IPS-18a (cell line): ENCODE data around the gene SPINK5.

Source experiments
- H3K27ac ChIP-seq: one replicate; pipeline ENCODE4 v1.5.1; 2013; ENCODE audit warnings: low read length
- H3K27me3 ChIP-seq: one replicate; pipeline ENCODE4 v1.6.1; 2013; ENCODE audit warnings: mild to moderate bottlenecking, low read length; ENCODE audit not compliant: control insufficient read depth, insufficient read depth
- H3K36me3 ChIP-seq: one replicate; pipeline ENCODE4 v1.6.1; 2013; ENCODE audit warnings: low read depth, low read length; ENCODE audit not compliant: control insufficient read depth
- H3K4me1 ChIP-seq: one replicate; pipeline ENCODE4 v1.6.1; 2013; ENCODE audit warnings: low read depth, low read length; ENCODE audit not compliant: control insufficient read depth
- H3K4me3 ChIP-seq: one replicate; pipeline ENCODE4 v1.5.1; 2013; ENCODE audit warnings: low read length
- H3K9ac ChIP-seq: one replicate; pipeline ENCODE4 v1.6.1; 2013; ENCODE audit warnings: mild to moderate bottlenecking, low read length, moderate library complexity
- H3K9me3 ChIP-seq: one replicate; pipeline ENCODE4 v1.6.1; 2013; ENCODE audit warnings: low read depth, low read length; ENCODE audit not compliant: control insufficient read depth

Gene SPINK5

GRCh38 chr5:148152781-148153180, 89.0 kb downstream of the SPINK5 start:
- no peak overlapping the region for H3K9ac ChIP-seq
- no peak overlapping the region for H3K4me3 ChIP-seq
- H3K9me3 ChIP-seq, result no peaks in the 10 kb centered on the region
- H3K27me3 ChIP-seq, result no peaks in the 10 kb centered on the region
- H3K27ac ChIP-seq, result no peak overlapping the region
- H3K4me1 ChIP-seq, result no peaks in the 10 kb centered on the region
- H3K36me3 ChIP-seq, result no peaks in the 10 kb centered on the region

- no peaks in the 10 kb centered on the region for H3K36me3 ChIP-seq
- no peaks in the 10 kb centered on the region for H3K9me3 ChIP-seq
- no peak overlapping the region for H3K4me3 ChIP-seq
- no peak overlapping the region for H3K27ac ChIP-seq
- no peak overlapping the region for H3K9ac ChIP-seq
- H3K27me3 ChIP-seq, result no peaks in the 10 kb centered on the region
- H3K4me1 ChIP-seq, result no peaks in the 10 kb centered on the region
Measured at GRCh38 chr5:148156609-148157008, 92.8 kb downstream of the SPINK5 start.

DNA sequence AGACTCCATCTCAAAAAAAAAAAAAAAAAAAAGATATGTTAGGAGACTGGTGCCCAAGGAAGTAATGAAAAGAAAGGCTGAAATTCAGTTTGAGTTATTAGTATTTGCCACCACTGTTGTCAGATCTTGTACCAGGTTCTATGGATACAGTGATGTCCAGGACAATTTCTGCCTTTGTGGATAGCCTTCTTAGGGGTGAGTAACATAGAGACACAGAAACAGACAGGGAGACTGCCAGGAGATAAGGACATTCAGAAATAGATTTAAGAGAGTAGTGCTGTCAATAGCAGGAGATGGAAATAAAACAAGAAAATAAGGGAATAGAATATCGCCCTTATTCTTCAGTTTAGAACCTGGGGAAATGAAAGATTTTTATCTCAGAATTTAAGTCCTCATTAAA, 98.3 kb downstream of the SPINK5 start:
- Histone ChIP-seq H3K4me3 (no peak overlapping the region), H3K9ac (no peak overlapping the region), H3K9me3 (no peaks in the 10 kb centered on the region), H3K27ac (no peak overlapping the region), H3K27me3 (no peaks in the 10 kb centered on the region), H3K4me1 (no peaks in the 10 kb centered on the region), H3K36me3 (no peaks in the 10 kb centered on the region)

DNA sequence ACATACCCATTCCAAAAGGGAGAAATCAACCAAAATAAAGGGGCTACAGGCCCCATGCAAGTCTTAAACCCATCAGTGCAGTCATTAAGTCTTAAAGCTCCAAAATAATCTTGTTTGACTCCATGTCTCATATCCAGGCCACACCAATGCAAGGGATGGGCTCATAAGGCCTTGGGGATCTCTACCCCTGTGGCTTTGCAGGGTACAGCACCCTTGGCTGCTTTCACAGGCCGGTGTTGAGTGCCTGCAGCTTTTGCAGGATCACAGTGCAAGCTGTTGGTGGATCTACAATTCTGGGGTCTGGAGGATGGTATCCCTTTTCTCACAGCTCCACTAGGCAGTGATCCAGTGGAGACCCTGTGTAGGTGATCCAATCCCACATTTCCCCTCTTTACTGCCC, 99.6 kb downstream of the SPINK5 start:
- Histone ChIP-seq H3K36me3 (no peaks in the 10 kb centered on the region), H3K27ac (no peak overlapping the region), H3K9ac (no peak overlapping the region), H3K9me3 (no peaks in the 10 kb centered on the region), H3K4me1 (no peaks in the 10 kb centered on the region), H3K27me3 (no peaks in the 10 kb centered on the region), H3K4me3 (no peak overlapping the region)

DNA sequence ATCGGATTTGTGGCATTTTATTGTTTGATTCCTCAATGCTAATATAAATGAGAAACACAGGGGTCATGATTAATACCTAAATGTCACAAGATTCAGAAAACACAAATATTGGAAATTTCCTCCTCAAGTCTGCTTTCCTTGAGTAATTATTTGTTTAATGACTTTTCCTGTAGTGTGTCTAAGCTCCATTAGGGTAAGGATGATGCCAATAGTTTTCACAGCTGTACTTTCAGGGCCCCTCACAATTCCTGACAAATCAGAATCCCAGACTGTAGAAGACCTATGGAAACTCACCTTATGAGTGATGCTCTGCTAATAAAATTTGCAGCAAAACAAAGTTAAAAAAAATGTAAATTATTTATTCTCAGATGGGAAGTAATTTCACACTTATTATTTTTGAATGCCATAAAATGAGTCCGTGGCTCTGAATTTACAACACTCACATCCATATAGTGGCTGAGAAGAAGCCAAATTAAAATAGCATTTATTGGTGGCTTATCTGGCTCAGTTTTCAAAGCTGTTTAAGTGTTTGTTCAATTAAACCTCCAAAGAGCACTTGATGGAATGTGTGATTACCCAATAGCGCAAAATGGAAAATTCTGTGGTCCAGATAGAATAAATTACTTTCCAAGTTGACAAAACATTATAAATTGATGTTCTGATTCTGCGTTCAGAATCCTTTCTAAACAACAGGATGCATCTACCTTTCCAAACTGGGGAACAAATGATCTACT, 102.9 kb downstream of the SPINK5 start:
- Histone ChIP-seq H3K36me3 (no peaks in the 10 kb centered on the region), H3K27ac (no peak overlapping the region), H3K4me3 (no peak overlapping the region), H3K27me3 (no peaks in the 10 kb centered on the region), H3K9me3 (no peaks in the 10 kb centered on the region), H3K4me1 (no peaks in the 10 kb centered on the region), H3K9ac (no peak overlapping the region)

DNA sequence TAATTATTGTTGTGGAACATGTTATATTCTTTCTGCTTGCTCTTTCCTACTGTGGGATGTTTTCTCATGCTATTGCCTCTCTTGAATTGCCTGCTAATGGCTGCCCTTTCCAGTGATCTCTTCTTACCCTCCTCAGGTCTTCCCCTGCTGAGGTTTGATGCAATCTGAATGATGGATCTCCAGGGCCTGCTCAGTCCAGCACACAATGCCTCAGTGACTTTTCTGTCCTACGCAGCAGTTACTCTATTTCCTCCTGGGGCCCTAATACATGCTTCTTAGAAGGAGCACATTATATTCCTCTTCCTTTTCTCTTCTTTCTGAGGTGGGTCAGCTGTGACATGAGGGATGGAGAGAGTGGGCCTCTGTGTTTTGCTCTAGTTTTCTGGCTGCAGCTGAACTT, 104.5 kb downstream of the SPINK5 start, which contains the start of gene SPINK14:
SPINK14 (plus strand) TSS at position 301 of the 400 bp plus-strand sequence. CDS start 1,187 bp downstream, outside the sequence.
- Histone ChIP-seq H3K27ac (no peak within 1 kb of the TSS), H3K4me3 (no peak within 1 kb of the TSS), H3K27me3 (no peaks in the 10 kb centered on the region), H3K4me1 (no peaks in the 10 kb centered on the region), H3K9ac (no peak within 1 kb of the TSS), H3K36me3 (no peaks in the 10 kb centered on the region), H3K9me3 (no peaks in the 10 kb centered on the region)

GRCh38 chr5:148172377-148172776, 108.6 kb downstream of the SPINK5 start:
- Histone ChIP-seq H3K9me3 (no peaks in the 10 kb centered on the region), H3K9ac (no peak overlapping the region), H3K4me1 (no peaks in the 10 kb centered on the region), H3K36me3 (no peaks in the 10 kb centered on the region), H3K27me3 (no peaks in the 10 kb centered on the region), H3K27ac (no peak overlapping the region), H3K4me3 (no peak overlapping the region)

- H3K9ac ChIP-seq, result no peak overlapping the region
- no peak overlapping the region for H3K4me3 ChIP-seq
- no peaks in the 10 kb centered on the region for H3K36me3 ChIP-seq
Measured at GRCh38 chr5:148176480-148176879, 112.7 kb downstream of the SPINK5 start.

GRCh38 chr5:148177207-148177606, 113.4 kb downstream of the SPINK5 start:
- Histone ChIP-seq H3K27me3 (no peaks in the 10 kb centered on the region), H3K4me3 (no peak overlapping the region), H3K9ac (no peak overlapping the region), H3K36me3 (no peaks in the 10 kb centered on the region), H3K4me1 (no peaks in the 10 kb centered on the region), H3K27ac (no peak overlapping the region), H3K9me3 (no peaks in the 10 kb centered on the region)

More at GRCh38 chr5:148176480-148176879, 112.7 kb downstream of the SPINK5 start:
- Histone ChIP-seq H3K27me3 (no peaks in the 10 kb centered on the region), H3K9me3 (no peaks in the 10 kb centered on the region), H3K27ac (no peak overlapping the region), H3K4me1 (no peaks in the 10 kb centered on the region)

- no peaks in the 10 kb centered on the region for H3K36me3 ChIP-seq
- no peak overlapping the region for H3K9ac ChIP-seq
Measured at GRCh38 chr5:148179234-148179824, 115.5 kb downstream of the SPINK5 start.

DNA sequence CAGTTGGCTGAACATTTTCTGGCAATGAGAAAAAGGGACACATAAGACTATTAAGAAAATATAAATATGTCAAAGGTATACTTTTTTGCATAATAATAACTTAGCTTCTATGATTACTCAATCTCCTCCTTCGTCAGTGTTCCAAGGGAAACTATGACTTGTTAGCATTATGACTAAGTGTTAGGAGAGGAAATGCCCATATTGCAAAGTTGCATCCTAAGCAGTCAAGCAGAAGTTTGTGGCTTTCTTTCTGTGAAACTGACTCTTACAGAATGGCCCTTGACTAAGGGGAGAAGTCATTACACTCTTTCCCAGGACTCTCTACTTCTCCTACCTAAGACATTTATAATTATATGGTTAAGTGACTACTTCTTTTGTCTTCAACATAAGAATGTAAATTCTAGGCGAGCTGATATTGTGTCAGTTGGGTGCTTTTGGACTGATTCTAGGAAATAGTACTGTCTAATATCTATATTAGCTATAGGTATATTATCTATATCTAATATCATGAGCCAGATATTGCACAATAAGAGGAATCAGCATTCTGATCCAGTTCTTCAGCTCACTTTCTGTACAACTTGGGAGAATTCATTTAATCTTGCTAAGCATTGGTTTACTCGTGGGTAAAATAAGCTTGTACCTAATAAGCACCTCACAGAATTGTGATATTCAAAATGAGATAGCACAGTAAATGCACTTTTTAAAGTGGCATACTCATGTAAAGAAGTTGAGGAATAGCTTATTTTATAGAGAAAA, 122.6 kb downstream of the SPINK5 start:
- no peaks in the 10 kb centered on the region for H3K27me3 ChIP-seq
- H3K4me1 ChIP-seq, result no peaks in the 10 kb centered on the region
- no peaks in the 10 kb centered on the region for H3K9me3 ChIP-seq
- no peaks in the 10 kb centered on the region for H3K36me3 ChIP-seq
- no peak overlapping the region for H3K4me3 ChIP-seq
- H3K27ac ChIP-seq, result no peak overlapping the region
- no peak overlapping the region for H3K9ac ChIP-seq

More at GRCh38 chr5:148179234-148179824, 115.5 kb downstream of the SPINK5 start:
- Histone ChIP-seq H3K27ac (no peak overlapping the region), H3K9me3 (no peaks in the 10 kb centered on the region), H3K4me1 (no peaks in the 10 kb centered on the region), H3K4me3 (no peak overlapping the region), H3K27me3 (no peaks in the 10 kb centered on the region)
